ENCODE results near the gene STT3A.

- no peak for TF ChIP-seq POLR2A (IDR thresholded peaks at IDR 0.05)
- TF ChIP-seq CTCF (IDR thresholded peaks at IDR 0.05), result no peak
Observed at GRCh38 chr11:125579811-125580210, 12.8 kb upstream of the STT3A start.

Measured in thyroid gland (tissue), 4 donors.